ENCODE results near the gene RFC5. TPM values are rescaled to one million over a fixed set of nuclear protein-coding genes. Genes with fewer than 3 reads are reported as not detected.
A peak's percentile ranks its signal among the peaks of the same experiment; 100 is the strongest.

The RFC5 gene
- total and polyA plus RNA-seq, 10 donors = 6.6 to 18.4 (median 11.4) TPM

GRCh38 chr12:118032188-118032587, 15.7 kb downstream of the RFC5 start:
- no peaks in the 10 kb centered on the region for H3K9me3 ChIP-seq
- no peaks in the 10 kb centered on the region for H3K27me3 ChIP-seq (replicated peaks in 1 of 7)
- 91 to 96% (median 93%) methylated on average over 7 of the region's 7 CpGs for WGBS, 5 donors
- no peak overlapping the region for H3K4me3 ChIP-seq
- peaks cover 0 to 100% (median 89%) of the 10 kb centered on the region in 6 donors for H3K36me3 ChIP-seq
- peaks cover 0 to 13% (median 3%) of the 10 kb centered on the region in 6 donors for H3K4me1 ChIP-seq
- no peak for DNase-seq
- intact Hi-C loops (cut with DNase I; ENCODE audit: low total_unique reads) = no loop called here
- H3K27ac ChIP-seq = no peak overlapping the region
- no peak for TF ChIP-seq CTCF (IDR thresholded peaks at IDR 0.05 in 8 of 11, conservative IDR thresholded peaks at IDR 0.05 in 3 of 11)
- TF ChIP-seq POLR2AphosphoS5 (IDR thresholded peaks at IDR 0.05) = no peak
- no peak for TF ChIP-seq POLR2A (IDR thresholded peaks at IDR 0.05)

- Histone ChIP-seq H3K27ac (peak overlapping the region in 1 of 8 donors; percentile 3), H3K4me1 (peaks cover 0 to 13% (median 3%) of the 10 kb centered on the region in 6 donors), H3K4me3 (no peak overlapping the region), H3K36me3 (peaks cover 0 to 100% (median 90%) of the 10 kb centered on the region in 6 donors), H3K9me3 (no peaks in the 10 kb centered on the region), H3K27me3 (replicated peaks in 1 of 7) (no peaks in the 10 kb centered on the region)
- intact Hi-C loops (cut with DNase I; ENCODE audit: low total_unique reads) = no loop called here
- no peak for DNase-seq
- TF ChIP-seq POLR2A (IDR thresholded peaks at IDR 0.05) = no peak
- no peak for TF ChIP-seq POLR2AphosphoS5 (IDR thresholded peaks at IDR 0.05)
- TF ChIP-seq CTCF (IDR thresholded peaks at IDR 0.05 in 8 of 11, conservative IDR thresholded peaks at IDR 0.05 in 3 of 11) = no peak
- 79 to 88% (median 87%) methylated on average over 5 of the region's 5 CpGs for WGBS, 5 donors
Measured at GRCh38 chr12:118033323-118033722, 16.8 kb downstream of the RFC5 start.

GRCh38 chr12:118033902-118034301, 17.4 kb downstream of the RFC5 start:
- H3K4me1 ChIP-seq = peaks cover 0 to 13% (median 3%) of the 10 kb centered on the region in 6 donors
- peaks cover 0 to 100% (median 90%) of the 10 kb centered on the region in 6 donors for H3K36me3 ChIP-seq
- no peak for TF ChIP-seq CTCF (IDR thresholded peaks at IDR 0.05 in 8 of 11, conservative IDR thresholded peaks at IDR 0.05 in 3 of 11)
- no peak for TF ChIP-seq POLR2AphosphoS5 (IDR thresholded peaks at IDR 0.05)
- no peak for TF ChIP-seq POLR2A (IDR thresholded peaks at IDR 0.05)
- 88 to 96% (median 92%) methylated on average over 5 of the region's 5 CpGs for WGBS, 5 donors
- no peaks in the 10 kb centered on the region for H3K27me3 ChIP-seq (replicated peaks in 1 of 7)
- H3K4me3 ChIP-seq = no peak overlapping the region
- H3K27ac ChIP-seq = peak overlapping the region in 1 of 8 donors; percentile 3
- no peaks in the 10 kb centered on the region for H3K9me3 ChIP-seq
- intact Hi-C loops (cut with DNase I; ENCODE audit: low total_unique reads) = no loop called here
- DNase-seq = no peak

- WGBS, 5 donors = 88 to 95% (median 92%) methylated on average over 5 of the region's 5 CpGs
- Histone ChIP-seq H3K27me3 (replicated peaks in 1 of 7) (no peaks in the 10 kb centered on the region), H3K27ac (peak overlapping the region in 1 of 8 donors; percentile 4), H3K9me3 (no peaks in the 10 kb centered on the region), H3K4me3 (no peak overlapping the region), H3K4me1 (peaks cover 0 to 13% (median 3%) of the 10 kb centered on the region in 6 donors), H3K36me3 (peaks cover 0 to 100% (median 91%) of the 10 kb centered on the region in 6 donors)
- no peak for DNase-seq
- intact Hi-C loops (cut with DNase I; ENCODE audit: low total_unique reads) = no loop called here
- no peak for TF ChIP-seq CTCF (IDR thresholded peaks at IDR 0.05 in 8 of 11, conservative IDR thresholded peaks at IDR 0.05 in 3 of 11)
- TF ChIP-seq POLR2AphosphoS5 (IDR thresholded peaks at IDR 0.05) = no peak
- no peak for TF ChIP-seq POLR2A (IDR thresholded peaks at IDR 0.05)
Measured at GRCh38 chr12:118034429-118035189, 18.1 kb downstream of the RFC5 start.

Data from spleen (tissue), 11 donors.